Motor neuron (in vitro differentiated cells): ENCODE measurements around the gene DPP10. TPM values are rescaled to one million over a fixed set of nuclear protein-coding genes. Genes with fewer than 3 reads are reported as not detected.
"Not testable (repeated sequence)": the region's sequence is repeated elsewhere in the genome, so short reads cannot be mapped to it uniquely, and the experiment has no call there.

Source experiments
- ATAC-seq, 8 experiments: fragments of 200-7000 bp; cut with Tn5 transposase; replicated peaks in 6 of 8; 2 replicates each; pipeline ENCODE4 v1.8.0; 2021; ENCODE audit warnings: mild to moderate bottlenecking in 8 of 8, moderate library complexity in 8 of 8
- H3K27ac ChIP-seq, 2 donors: fragments of 250-450 bp; sonication (Bioruptor Pico); 2 replicates each; pipeline ENCODE4 v1.9.0; 2021; ENCODE audit warnings: antibody characterized with exemption in 2 of 2, mild to moderate bottlenecking in 2 of 2, moderate library complexity in 1 of 2
- H3K4me1 ChIP-seq, 2 donors: fragments of 250-450 bp; sonication (Bioruptor Pico); replicated peaks in 1 of 2; 2 replicates each; pipeline ENCODE4 v1.6.1; 2021; ENCODE audit warnings: antibody characterized with exemption in 2 of 2, mild to moderate bottlenecking in 2 of 2, moderate library complexity in 1 of 2
- H3K4me3 ChIP-seq, 5 donors: fragments of 250-450 bp; sonication (Bioruptor Pico); 2 replicates each; pipeline ENCODE4 v1.9.0; 2021; ENCODE audit warnings: antibody characterized with exemption in 5 of 5, mild to moderate bottlenecking in 5 of 5, moderate library complexity in 4 of 5
- WGBS, 10 experiments: fragments of 450-650 bp; shearing (Covaris generic); methylation state at CpG; one replicate each; pipeline ENCODE4 v1.0.0; 2022; 5-methylcytosine and 5-hydroxymethylcytosine counted together
- in situ Hi-C, 9 experiments: fragments of 400-800 bp; cut with MboI; loops; one replicate each; pipeline ENCODE4 v1.15.0; 2021; ENCODE audit warnings: low sequenced_read_pairs in 9 of 9, low pct_unique_long_range_greater_than_20kb in 2 of 9; ENCODE audit not compliant: unreplicated experiment in 9 of 9
- total RNA-seq, 8 experiments: library from RNA; unstranded; fragments of 300-600 nt; gene quantifications; 2 replicates each; pipeline versions ENCODE4 v1.2.3 to v1.2.4, GENCODE V29; 2022

The DPP10 gene
- 10 to 100 TPM in 1 of 8 experiments, 1 to 10 TPM in 4, under 1 TPM in 2, not detected in 1; 0.36 to 11.2 (median 6.7) TPM for total RNA-seq

GRCh38 chr2:114442510-114442909 lies at the start of gene DPP10:
DPP10 (plus strand) TSS chr2:114442641.
- peak in 5 of 8 experiments; percentile 51 to 65 (median 56) for ATAC-seq
- Histone ChIP-seq H3K4me1 (no peaks in the 10 kb centered on the region), H3K4me3 (peak within 1 kb of the TSS in 4 of 5 donors; percentile 11 to 18 (median 14)), H3K27ac (no peak within 1 kb of the TSS)
- 0 to 20% (median 5%) methylated on average over 1 to 5 of the region's 5 CpGs; no CpG with 5 or more reads in 4 of the 10 experiments for WGBS, 10 experiments
- in situ Hi-C loops, result no loop called here

DNA sequence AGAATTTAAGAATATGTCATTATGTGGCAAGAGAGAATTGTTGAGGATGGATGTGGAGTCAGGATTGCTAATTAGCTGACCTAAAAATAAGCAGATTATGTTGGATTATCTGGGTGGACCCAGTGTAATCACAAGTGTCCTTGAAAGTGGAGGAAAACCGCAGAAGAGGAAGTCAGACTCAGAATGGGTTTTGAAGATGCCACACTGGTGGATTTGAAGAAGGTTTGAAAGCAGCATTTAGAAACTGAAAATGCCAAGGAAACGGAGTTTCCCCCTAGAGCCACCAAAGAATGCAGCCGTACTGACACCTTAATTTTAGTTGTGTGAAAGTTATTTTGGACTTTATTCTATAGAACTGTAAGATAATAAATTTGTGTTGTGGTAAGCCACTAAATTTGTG lies 41.6 kb upstream of the DPP10 start:
- 6 to 90% (median 70%) methylated on average over 1 to 3 of the region's 3 CpGs; no CpG with 5 or more reads in 1 of the 10 experiments for WGBS, 10 experiments
- H3K4me1 ChIP-seq, result peaks cover 0 to 5% of the 10 kb centered on the region in 2 donors
- no peak for ATAC-seq
- no peak overlapping the region for H3K4me3 ChIP-seq
- in situ Hi-C loops, result no loop called here
- no peak overlapping the region for H3K27ac ChIP-seq

- Histone ChIP-seq H3K4me1 (peaks cover 0 to 15% of the 10 kb centered on the region in 2 donors), H3K4me3 (no peak overlapping the region), H3K27ac (no peak overlapping the region)
- 0 to 89% (median 51%) methylated on average over 2 to 10 of the region's 10 CpGs for WGBS, 10 experiments
- no peak for ATAC-seq
- in situ Hi-C loops, result no loop called here
Observed at GRCh38 chr2:114405247-114406116, 37.0 kb upstream of the DPP10 start.

DNA sequence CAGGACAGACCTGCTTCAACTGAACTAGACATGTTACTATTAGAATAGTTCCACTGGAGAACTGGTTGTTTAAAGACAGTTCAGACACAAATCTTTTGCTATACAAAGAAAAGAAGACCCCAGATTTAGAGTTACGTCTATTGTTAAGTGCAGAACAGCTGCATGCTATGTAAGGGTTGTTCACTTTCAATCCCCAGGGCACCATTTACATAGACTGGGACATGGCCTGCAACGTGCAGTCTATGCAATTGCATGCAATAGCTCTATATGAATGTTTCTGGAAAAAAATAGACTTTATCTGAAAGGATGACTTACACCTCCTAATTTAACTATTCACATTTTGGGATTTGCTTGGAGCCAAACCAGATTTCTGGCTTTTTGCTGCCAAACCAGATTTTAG lies 36.1 kb upstream of the DPP10 start:
- peak in 1 of 8 experiments; percentile 77 for ATAC-seq
- peaks cover 0 to 15% of the 10 kb centered on the region in 2 donors for H3K4me1 ChIP-seq
- 0 to 55% (median 20%) methylated on average over 1 to 2 of the region's 2 CpGs; no CpG with 5 or more reads in 2 of the 10 experiments for WGBS, 10 experiments
- in situ Hi-C loops, result no loop called here
- no peak overlapping the region for H3K27ac ChIP-seq
- no peak overlapping the region for H3K4me3 ChIP-seq

DNA sequence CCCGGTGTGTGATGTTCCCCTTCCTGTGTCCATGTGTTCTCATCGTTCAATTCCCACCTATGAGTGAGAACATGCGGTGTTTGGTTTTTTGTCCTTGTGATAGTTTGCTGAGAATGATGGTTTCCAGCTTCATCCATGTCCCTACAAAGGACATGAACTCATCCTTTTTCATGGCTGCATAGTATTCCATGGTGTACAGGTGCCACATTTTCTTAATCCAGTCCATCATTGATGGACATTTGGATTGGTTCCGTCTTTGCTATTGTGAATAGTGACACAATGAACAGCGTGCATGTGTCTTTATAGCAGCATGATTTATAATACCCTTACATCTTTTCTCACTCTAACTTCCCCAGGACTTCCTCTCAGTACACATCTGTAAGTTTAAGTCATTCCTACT lies 35.1 kb upstream of the DPP10 start:
- WGBS, 10 experiments, result 71 to 100% methylated on average over 1 to 2 of the region's 5 CpGs; no CpG with 5 or more reads in 8 of the 10 experiments
- in situ Hi-C loops, H3K4me3 ChIP-seq, H3K27ac ChIP-seq, ATAC-seq: not testable (repeated sequence)
- peaks cover 0 to 15% of the 10 kb centered on the region in 2 donors for H3K4me1 ChIP-seq

GRCh38 chr2:114421781-114422180 lies 20.7 kb upstream of the DPP10 start:
- no peak overlapping the region for H3K4me3 ChIP-seq
- H3K27ac ChIP-seq, result no peak overlapping the region
- no peak for ATAC-seq
- in situ Hi-C loops, result no loop called here
- 0 to 54% (median 13%) methylated on average over 1 to 3 of the region's 3 CpGs; no CpG with 5 or more reads in 3 of the 10 experiments for WGBS, 10 experiments
- no peaks in the 10 kb centered on the region for H3K4me1 ChIP-seq

- no peak overlapping the region for H3K4me3 ChIP-seq
- 0 to 100% (median 69%) methylated on average over 1 to 2 of the region's 2 CpGs; no CpG with 5 or more reads in 2 of the 10 experiments for WGBS, 10 experiments
- no peaks in the 10 kb centered on the region for H3K4me1 ChIP-seq
- ATAC-seq, result no peak
- in situ Hi-C loops, result no loop called here
- H3K27ac ChIP-seq, result no peak overlapping the region
Observed at GRCh38 chr2:114424699-114425098, 17.7 kb upstream of the DPP10 start.

- no peaks in the 10 kb centered on the region for H3K4me1 ChIP-seq
- 28 to 100% (median 80%) methylated on average over 1 to 3 of the region's 3 CpGs; no CpG with 5 or more reads in 2 of the 10 experiments for WGBS, 10 experiments
- in situ Hi-C loops, result no loop called here
- no peak overlapping the region for H3K27ac ChIP-seq
- no peak for ATAC-seq
- H3K4me3 ChIP-seq, result no peak overlapping the region
Observed at GRCh38 chr2:114426756-114427155, 15.7 kb upstream of the DPP10 start.

DNA sequence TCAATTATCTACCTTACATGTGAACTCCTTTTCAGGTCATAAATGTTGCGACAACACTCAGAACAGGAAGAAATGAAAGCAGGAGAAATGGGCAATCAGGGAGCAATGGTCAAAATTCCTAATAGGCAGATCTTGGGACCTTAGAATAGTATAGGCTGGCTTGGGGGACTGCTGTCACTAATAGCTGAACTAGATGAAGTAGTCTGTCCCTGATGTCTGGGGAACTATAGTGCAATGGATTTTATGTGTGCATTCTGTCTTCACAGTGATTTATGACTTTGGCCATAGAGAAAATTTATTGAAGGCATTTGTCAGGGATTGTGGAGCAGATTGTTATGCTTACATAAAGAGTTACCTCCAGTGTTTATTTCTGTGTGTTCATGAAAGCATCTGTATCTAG lies 6.1 kb upstream of the DPP10 start:
- Histone ChIP-seq H3K4me1 (peaks cover 4 to 11% of the 10 kb centered on the region in 2 donors), H3K4me3 (no peak overlapping the region), H3K27ac (no peak overlapping the region)
- peak in 3 of 8 experiments; percentile 61 to 76 (median 71) for ATAC-seq
- WGBS, 10 experiments, result 0 to 86% (median 67%) methylated on average over 1 of the region's 1 CpG; no CpG with 5 or more reads in 5 of the 10 experiments
- in situ Hi-C loops, result no loop called here

- no peak overlapping the region for H3K4me3 ChIP-seq
Observed at GRCh38 chr2:114446571-114446970, 4.1 kb downstream of the DPP10 start.

DNA sequence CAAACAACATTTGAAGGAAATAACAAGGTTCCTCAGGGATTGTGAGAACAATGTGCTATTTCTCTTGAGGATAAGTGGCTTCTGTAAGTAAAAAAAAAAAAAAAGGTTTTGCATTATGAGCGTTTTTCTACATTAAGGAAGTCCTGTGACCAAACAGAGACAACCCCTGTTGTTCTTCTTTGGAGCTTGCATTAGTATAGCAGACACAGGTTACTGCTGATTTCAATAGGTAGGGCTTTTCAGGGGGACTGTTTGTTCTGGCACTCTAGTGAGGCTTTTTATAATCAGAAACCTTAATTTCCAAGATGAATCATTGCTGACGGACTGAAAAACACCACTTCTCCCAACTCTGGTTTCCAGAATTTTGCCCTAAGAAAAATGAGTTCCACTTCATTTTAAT lies 8.2 kb downstream of the DPP10 start:
- no peak for ATAC-seq
- WGBS, 10 experiments, result 0 to 100% (median 43%) methylated on average over 1 to 2 of the region's 2 CpGs; no CpG with 5 or more reads in 1 of the 10 experiments
- Histone ChIP-seq H3K27ac (no peak overlapping the region), H3K4me3 (no peak overlapping the region), H3K4me1 (peaks cover 0 to 12% of the 10 kb centered on the region in 2 donors)
- in situ Hi-C loops, result no loop called here

More at GRCh38 chr2:114446571-114446970, 4.1 kb downstream of the DPP10 start:
- H3K27ac ChIP-seq, result no peak overlapping the region
- no peak for ATAC-seq
- WGBS, 10 experiments, result 0 to 69% (median 45%) methylated on average over 2 to 4 of the region's 4 CpGs
- H3K4me1 ChIP-seq, result peaks cover 0 to 12% of the 10 kb centered on the region in 2 donors
- in situ Hi-C loops, result no loop called here

- no peaks in the 10 kb centered on the region for H3K4me1 ChIP-seq
- H3K27ac ChIP-seq, result no peak overlapping the region
- ATAC-seq, result no peak
- no peak overlapping the region for H3K4me3 ChIP-seq
- in situ Hi-C loops, result no loop called here
- 0 to 100% (median 83%) methylated on average over 1 of the region's 1 CpG; no CpG with 5 or more reads in 3 of the 10 experiments for WGBS, 10 experiments
Observed at GRCh38 chr2:114456566-114456965, 14.1 kb downstream of the DPP10 start.

DNA sequence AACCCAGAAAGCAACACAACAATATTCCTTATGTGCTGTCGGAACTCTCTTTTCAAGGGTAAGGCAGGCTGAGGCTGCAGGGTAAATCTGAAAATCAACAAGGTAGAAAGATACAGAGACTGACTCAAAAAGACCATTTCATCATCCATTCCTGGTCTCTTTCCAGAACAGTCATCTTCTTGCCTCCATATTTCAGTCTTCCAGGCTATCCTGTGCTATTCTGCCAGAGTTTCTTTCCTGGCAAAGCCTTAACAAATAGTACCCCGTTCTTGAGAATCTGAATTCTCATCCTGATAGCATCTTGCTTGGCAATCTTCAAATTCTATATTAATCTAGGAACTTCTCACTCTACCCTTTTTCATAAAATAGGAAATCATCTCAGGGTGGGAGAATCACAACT lies 15.5 kb downstream of the DPP10 start:
- no peaks in the 10 kb centered on the region for H3K4me1 ChIP-seq
- WGBS, 10 experiments, result 0 to 100% (median 69%) methylated on average over 1 to 2 of the region's 2 CpGs; no CpG with 5 or more reads in 1 of the 10 experiments
- ATAC-seq, result no peak
- no peak overlapping the region for H3K4me3 ChIP-seq
- in situ Hi-C loops, result no loop called here
- no peak overlapping the region for H3K27ac ChIP-seq
